IMR-90 (cell line): ENCODE measurements around the gene HTT. TPM values are rescaled to one million over a fixed set of nuclear protein-coding genes. Genes with fewer than 3 reads are reported as not detected.

Source experiments
- ATAC-seq: fragments of 200-7000 bp; cut with Tn5 transposase; 2 replicates; pipeline ENCODE4 v1.9.1; 2020; ENCODE audit warnings: low read depth, mild to moderate bottlenecking, moderate library complexity
- BruUV-seq: library from RNA; stranded (reverse); fragments of 400-500 nt; replicated peaks from 2 replicates; lab custom pipeline; 2021; lab: Mats Ljungman, UMichigan
- CTCF ChIA-PET: fragments of 300-600 bp; formaldehyde crosslinking; extraction: SDS; loops from one replicate; lab custom pipeline; 2021; ENCODE audit warnings: antibody characterized with exemption; lab: Yijun Ruan, JAX
- POLR2A ChIA-PET: fragments of 300-600 bp; sonication (Branson Sonifier 250); formaldehyde crosslinking; loops from one replicate; lab custom pipeline; 2022; ENCODE audit warnings: antibody characterized with exemption; ENCODE audit not compliant: unreplicated experiment; lab: Charles Lee
- DNase-seq: peaks from one replicate; pipeline ENCODE4 v3.0.0; 2013
- H2AFZ ChIP-seq: replicated peaks from 2 replicates; pipeline ENCODE3; 2013; ENCODE audit warnings: low read length, mild to moderate bottlenecking; ENCODE audit not compliant: poor library complexity
- H2AK5ac ChIP-seq: 2 replicates; pipeline ENCODE4 v1.6.1; 2013; ENCODE audit warnings: low read depth, low read length, inconsistent platforms
- H2AK9ac ChIP-seq: replicated peaks from 2 replicates; pipeline ENCODE3; 2013; ENCODE audit warnings: mild to moderate bottlenecking, low read depth, low read length, moderate library complexity; ENCODE audit not compliant: poor library complexity
- H2BK120ac ChIP-seq: 2 replicates; pipeline ENCODE4 v1.6.1; 2013; ENCODE audit warnings: low read depth, low read length, inconsistent platforms
- H2BK15ac ChIP-seq: 3 replicates; pipeline ENCODE4 v1.6.1; 2013; ENCODE audit warnings: low read depth, low read length, inconsistent platforms
- H2BK20ac ChIP-seq: 2 replicates; pipeline ENCODE4 v1.6.1; 2013; ENCODE audit warnings: low read depth, mild to moderate bottlenecking, inconsistent platforms, low read length, moderate library complexity
- H2BK5ac ChIP-seq: 2 replicates; pipeline ENCODE4 v1.6.1; 2013; ENCODE audit warnings: mild to moderate bottlenecking, low read depth, low read length, inconsistent platforms; ENCODE audit not compliant: poor library complexity, severe bottlenecking
- H3K14ac ChIP-seq: replicated peaks from 2 replicates; pipeline ENCODE4 v1.6.1; 2013; ENCODE audit warnings: low read depth, low read length, inconsistent platforms
- H3K18ac ChIP-seq: 2 replicates; pipeline ENCODE4 v1.6.1; 2013; ENCODE audit warnings: low read depth, low read length, control low read depth
- H3K23ac ChIP-seq: 2 replicates; pipeline ENCODE4 v1.6.1; 2013; ENCODE audit warnings: low read depth, low read length, inconsistent platforms
- H3K27ac ChIP-seq: 2 replicates; pipeline ENCODE4 v1.5.1; 2013; ENCODE audit warnings: mild to moderate bottlenecking, control low read depth, low read length; ENCODE audit not compliant: insufficient read depth
- H3K27me3 ChIP-seq: 2 replicates; pipeline ENCODE4 v1.6.1; 2013; ENCODE audit warnings: low read length; ENCODE audit not compliant: control insufficient read depth, insufficient read depth
- H3K36me3 ChIP-seq: 2 replicates; pipeline ENCODE4 v1.6.1; 2013; ENCODE audit warnings: low read length, mixed read lengths; ENCODE audit not compliant: control insufficient read depth, insufficient read depth
- H3K4ac ChIP-seq: 2 replicates; pipeline ENCODE4 v1.6.1; 2013; ENCODE audit warnings: low read depth, low read length, inconsistent platforms
- H3K4me1 ChIP-seq: 2 replicates; pipeline ENCODE4 v1.6.1; 2013; ENCODE audit warnings: low read length, mixed read lengths; ENCODE audit not compliant: control insufficient read depth, insufficient read depth
- H3K4me2 ChIP-seq: 2 replicates; pipeline ENCODE4 v1.6.1; 2013; ENCODE audit warnings: low read depth, mild to moderate bottlenecking, control low read depth, low read length, moderate library complexity
- H3K4me3 ChIP-seq: 2 replicates; pipeline ENCODE4 v1.5.1; 2013; ENCODE audit warnings: low read depth, mild to moderate bottlenecking, control low read depth, low read length, moderate library complexity; ENCODE audit not compliant: insufficient read depth
- H3K56ac ChIP-seq: 2 replicates; pipeline ENCODE4 v1.6.1; 2013; ENCODE audit warnings: low read length, inconsistent platforms; ENCODE audit not compliant: insufficient read depth; ENCODE audit errors: extremely low read depth
- H3K79me1 ChIP-seq, 2 experiments: 2 replicates each; pipeline ENCODE4 v1.6.1; 2013; ENCODE audit warnings: low read length in 2 of 2, inconsistent platforms in 1 of 2, low read depth in 1 of 2
- H3K9ac ChIP-seq: 2 replicates; pipeline ENCODE4 v1.6.1; 2013; ENCODE audit warnings: low read depth, low read length, control low read depth
- H3K9me1 ChIP-seq: 2 replicates; pipeline ENCODE4 v1.6.1; 2013; ENCODE audit warnings: low read length, inconsistent platforms; ENCODE audit not compliant: insufficient read depth
- H3K9me3 ChIP-seq: 2 replicates; pipeline ENCODE4 v1.6.1; 2013; ENCODE audit warnings: low read length; ENCODE audit not compliant: control insufficient read depth, insufficient read depth
- H4K20me1 ChIP-seq: 2 replicates; pipeline ENCODE4 v1.6.1; 2013; ENCODE audit warnings: low read length, inconsistent platforms; ENCODE audit not compliant: insufficient read depth
- H4K5ac ChIP-seq: 2 replicates; pipeline ENCODE4 v1.6.1; 2013; ENCODE audit warnings: mild to moderate bottlenecking, low read depth, low read length, control low read depth
- H4K8ac ChIP-seq, 2 experiments: 2 replicates each; pipeline ENCODE4 v1.6.1; 2013; ENCODE audit warnings: low read depth in 2 of 2, low read length in 2 of 2, control low read depth in 1 of 2, inconsistent platforms in 1 of 2
- H4K91ac ChIP-seq: 2 replicates; pipeline ENCODE4 v1.6.1; 2013; ENCODE audit warnings: low read depth, low read length, inconsistent platforms; ENCODE audit not compliant: insufficient read depth
- BHLHE40 ChIP-seq: fragments of 150-350 bp; IDR thresholded peaks from 2 replicates; pipeline ENCODE4 v1.6.1; 2016; ENCODE audit warnings: mild to moderate bottlenecking, low read depth, low read length
- CEBPB ChIP-seq: IDR thresholded peaks from 2 replicates; pipeline ENCODE4 v1.6.1; 2012; ENCODE audit warnings: low read depth, low read length, improper control_type of control experiment
- CHD1 ChIP-seq: IDR thresholded peaks from 2 replicates; pipeline ENCODE4 v1.6.1; 2012; ENCODE audit warnings: low read depth, low read length, improper control_type of control experiment
- FOS ChIP-seq: fragments of 150-350 bp; IDR thresholded peaks from 2 replicates; pipeline ENCODE4 v1.6.1; 2016; ENCODE audit warnings: low read depth, low read length
- MAFK ChIP-seq: IDR thresholded peaks from 2 replicates; pipeline ENCODE4 v1.6.1; 2012; ENCODE audit warnings: low read depth, low read length, improper control_type of control experiment
- MAZ ChIP-seq: IDR thresholded peaks from 2 replicates; pipeline ENCODE4 v1.6.1; 2012; ENCODE audit warnings: low read depth, mild to moderate bottlenecking, low read length, improper control_type of control experiment, moderate library complexity, borderline replicate concordance
- MXI1 ChIP-seq: IDR thresholded peaks from 2 replicates; pipeline ENCODE4 v1.6.1; 2012; ENCODE audit warnings: low read depth, mild to moderate bottlenecking, low read length, moderate library complexity, borderline replicate concordance
- NFE2L2 ChIP-seq: fragments of 150-350 bp; IDR thresholded peaks from 2 replicates; pipeline ENCODE4 v1.6.1; 2016; ENCODE audit warnings: low read depth, mild to moderate bottlenecking, low read length
- POLR2A ChIP-seq: IDR thresholded peaks from 2 replicates; pipeline ENCODE4 v1.6.1; 2012; ENCODE audit warnings: mild to moderate bottlenecking, low read depth, low read length
- RAD21 ChIP-seq: IDR thresholded peaks from 2 replicates; pipeline ENCODE4 v1.6.1; 2012; ENCODE audit warnings: low read length, improper control_type of control experiment
- RCOR1 ChIP-seq: IDR thresholded peaks from 2 replicates; pipeline ENCODE4 v1.6.1; 2012; ENCODE audit warnings: mild to moderate bottlenecking, low read length, improper control_type of control experiment; ENCODE audit not compliant: insufficient replicate concordance
- RFX5 ChIP-seq: IDR thresholded peaks from 2 replicates; pipeline ENCODE4 v1.8.0; 2012; ENCODE audit warnings: low read depth, mild to moderate bottlenecking, low read length, moderate library complexity
- SMC3 ChIP-seq: fragments of 150-350 bp; IDR thresholded peaks from 2 replicates; pipeline ENCODE4 v1.6.1; 2016; ENCODE audit warnings: low read depth, mild to moderate bottlenecking, antibody characterized with exemption, low read length, moderate library complexity
- WGBS, 2 experiments: methylation state at CpG; one replicate each; pipeline versions ENCODE4 v1.1.5 to v1.1.7; 2013; ENCODE audit warnings: missing lambda C conversion rate in 2 of 2; ENCODE audit not compliant: insufficient read length in 1 of 2; ENCODE audit errors: extremely low coverage in 2 of 2; 5-methylcytosine and 5-hydroxymethylcytosine counted together
- dilution Hi-C: fragments of 300-500 bp; cut with HindIII; formaldehyde crosslinking; loops from one replicate; pipeline ENCODE4 v1.14.3; 2018; ENCODE audit warnings: low sequenced_read_pairs; ENCODE audit not compliant: unreplicated experiment
- in situ Hi-C: fragments of 300-500 bp; cut with MboI; formaldehyde crosslinking; loops from 3 replicates; pipeline ENCODE4 v1.14.3; 2019; ENCODE audit warnings: low sequenced_read_pairs, inconsistent platforms, mixed read lengths
- intact Hi-C: fragments of 100-400 bp; cut with micrococcal nuclease; formaldehyde crosslinking; loops from 2 replicates; pipeline ENCODE4 v1.10.0; 2022
- polyA plus RNA-seq, 3 experiments: library from polyadenylated mRNA; depleted of rRNA; stranded (reverse); fragments of >200 nt; gene quantifications; 2 replicates each; pipeline ENCODE4 v1.2.3, GENCODE V29; 2012; ENCODE audit warnings: low replicate concordance in 1 of 3
- total RNA-seq: library from RNA; depleted of rRNA; stranded (reverse); fragments of >200 nt; gene quantifications from 2 replicates; pipeline ENCODE4 v1.2.3, GENCODE V29; 2012
- TF ChIP-seq, protein P1 (sequence below): fragments of 150-350 bp; IDR thresholded peaks from 2 replicates; pipeline ENCODE4 v1.6.1; 2017; ENCODE audit warnings: mild to moderate bottlenecking, antibody characterized with exemption, low read length, low read depth
- TF ChIP-seq, protein P2 (sequence below): fragments of 150-350 bp; IDR thresholded peaks from 2 replicates; pipeline ENCODE4 v1.6.1; 2016; ENCODE audit warnings: low read depth, mild to moderate bottlenecking, low read length, moderate library complexity, borderline replicate concordance
- TF ChIP-seq, protein P3 (sequence below): conservative IDR thresholded peaks from 2 replicates; pipeline ENCODE4 v1.5.1; 2012; ENCODE audit warnings: mild to moderate bottlenecking, low read depth, low read length, improper control_type of control experiment

The HTT gene
- total and polyA plus RNA-seq, 2 of the 4 experiments (the other 2 are of a cell fraction) = 11.6 to 14.3 TPM

DNA sequence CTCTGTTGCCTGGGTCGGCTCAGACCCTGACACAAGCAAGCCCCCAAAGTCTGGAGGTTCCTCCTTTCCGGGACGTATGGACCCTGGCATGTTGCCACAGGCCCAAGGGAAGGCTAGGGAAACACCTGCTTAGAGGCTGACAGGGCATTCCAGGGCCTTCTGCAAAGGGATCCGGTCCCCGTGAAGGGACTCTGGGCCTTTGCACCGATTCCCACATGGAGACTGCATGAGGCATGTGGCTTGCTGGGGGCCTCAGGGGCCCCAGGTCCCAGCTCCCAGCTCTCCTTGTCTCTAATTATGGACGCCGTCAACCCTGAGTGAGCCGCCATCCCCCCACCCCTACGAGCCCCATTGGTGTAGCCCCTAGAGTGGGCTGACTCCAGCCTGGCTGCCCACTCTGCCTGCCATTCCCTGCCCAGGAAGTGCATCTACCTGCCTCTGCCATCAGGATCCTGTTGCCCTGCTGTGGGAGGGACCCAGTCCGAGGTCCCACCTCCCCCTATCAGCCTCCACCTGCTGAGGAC, 214.2 kb downstream of the HTT start:
- in situ Hi-C loops = no loop called here

More for the DNA sequence above, 214.2 kb downstream of the HTT start:
- no peak overlapping the region for H3K18ac ChIP-seq
- H3K36me3 ChIP-seq = no peaks in the 10 kb centered on the region
- no peak overlapping the region for H3K14ac ChIP-seq
- no peak overlapping the region for H2AK5ac ChIP-seq
- dilution Hi-C loops (no loop called here), intact Hi-C loops (no loop called here)
- DNase-seq = no peak
- ChIA-PET POLR2A (no interaction called here), CTCF (no interaction called here)
- 87% methylated on average over 3 of the region's 11 CpGs; no CpG with 5 or more reads in 1 of the 2 experiments for WGBS, 2 experiments
- TF ChIP-seq MXI1 = no peak
- TF ChIP-seq, protein P1, sequence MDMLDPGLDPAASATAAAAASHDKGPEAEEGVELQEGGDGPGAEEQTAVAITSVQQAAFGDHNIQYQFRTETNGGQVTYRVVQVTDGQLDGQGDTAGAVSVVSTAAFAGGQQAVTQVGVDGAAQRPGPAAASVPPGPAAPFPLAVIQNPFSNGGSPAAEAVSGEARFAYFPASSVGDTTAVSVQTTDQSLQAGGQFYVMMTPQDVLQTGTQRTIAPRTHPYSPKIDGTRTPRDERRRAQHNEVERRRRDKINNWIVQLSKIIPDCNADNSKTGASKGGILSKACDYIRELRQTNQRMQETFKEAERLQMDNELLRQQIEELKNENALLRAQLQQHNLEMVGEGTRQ = no peak
- TF ChIP-seq POLR2A = no peak
- TF ChIP-seq RAD21 = no peak
- no peak for TF ChIP-seq CEBPB
- no peak for TF ChIP-seq MAZ
- TF ChIP-seq SMC3 = no peak
- no peak for TF ChIP-seq MAFK
- no peak for TF ChIP-seq RCOR1
- TF ChIP-seq, protein P2, sequence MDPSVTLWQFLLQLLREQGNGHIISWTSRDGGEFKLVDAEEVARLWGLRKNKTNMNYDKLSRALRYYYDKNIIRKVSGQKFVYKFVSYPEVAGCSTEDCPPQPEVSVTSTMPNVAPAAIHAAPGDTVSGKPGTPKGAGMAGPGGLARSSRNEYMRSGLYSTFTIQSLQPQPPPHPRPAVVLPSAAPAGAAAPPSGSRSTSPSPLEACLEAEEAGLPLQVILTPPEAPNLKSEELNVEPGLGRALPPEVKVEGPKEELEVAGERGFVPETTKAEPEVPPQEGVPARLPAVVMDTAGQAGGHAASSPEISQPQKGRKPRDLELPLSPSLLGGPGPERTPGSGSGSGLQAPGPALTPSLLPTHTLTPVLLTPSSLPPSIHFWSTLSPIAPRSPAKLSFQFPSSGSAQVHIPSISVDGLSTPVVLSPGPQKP = no peak
- TF ChIP-seq, protein P3, sequence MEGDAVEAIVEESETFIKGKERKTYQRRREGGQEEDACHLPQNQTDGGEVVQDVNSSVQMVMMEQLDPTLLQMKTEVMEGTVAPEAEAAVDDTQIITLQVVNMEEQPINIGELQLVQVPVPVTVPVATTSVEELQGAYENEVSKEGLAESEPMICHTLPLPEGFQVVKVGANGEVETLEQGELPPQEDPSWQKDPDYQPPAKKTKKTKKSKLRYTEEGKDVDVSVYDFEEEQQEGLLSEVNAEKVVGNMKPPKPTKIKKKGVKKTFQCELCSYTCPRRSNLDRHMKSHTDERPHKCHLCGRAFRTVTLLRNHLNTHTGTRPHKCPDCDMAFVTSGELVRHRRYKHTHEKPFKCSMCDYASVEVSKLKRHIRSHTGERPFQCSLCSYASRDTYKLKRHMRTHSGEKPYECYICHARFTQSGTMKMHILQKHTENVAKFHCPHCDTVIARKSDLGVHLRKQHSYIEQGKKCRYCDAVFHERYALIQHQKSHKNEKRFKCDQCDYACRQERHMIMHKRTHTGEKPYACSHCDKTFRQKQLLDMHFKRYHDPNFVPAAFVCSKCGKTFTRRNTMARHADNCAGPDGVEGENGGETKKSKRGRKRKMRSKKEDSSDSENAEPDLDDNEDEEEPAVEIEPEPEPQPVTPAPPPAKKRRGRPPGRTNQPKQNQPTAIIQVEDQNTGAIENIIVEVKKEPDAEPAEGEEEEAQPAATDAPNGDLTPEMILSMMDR = no peak
- no peak for TF ChIP-seq CHD1
- no peak for TF ChIP-seq NFE2L2
- TF ChIP-seq BHLHE40 = no peak
- TF ChIP-seq FOS = no peak
- TF ChIP-seq RFX5 = no peak
- H2BK120ac ChIP-seq = no peak overlapping the region
- H3K9me3 ChIP-seq = no peaks in the 10 kb centered on the region
- H3K4me3 ChIP-seq = no peak overlapping the region
- H3K9ac ChIP-seq = no peak overlapping the region
- H4K5ac ChIP-seq = no peak overlapping the region
- peaks cover 5% of the 10 kb centered on the region; the same call in 1 of the 2 replicates for H3K4me1 ChIP-seq
- no peak overlapping the region for H2BK15ac ChIP-seq
- H2BK20ac ChIP-seq = no peak overlapping the region
- H3K79me1 ChIP-seq = peaks cover 0 to 9% of the 10 kb centered on the region in 2 experiments; a peak in 3 of 4 replicates
- H4K91ac ChIP-seq = no peak overlapping the region
- peaks cover 9% of the 10 kb centered on the region; the same call in 1 of the 2 replicates for H3K27me3 ChIP-seq
- H3K27ac ChIP-seq = no peak overlapping the region
- no peak overlapping the region for H3K4me2 ChIP-seq
- H3K23ac ChIP-seq = no peak overlapping the region
- ATAC-seq = no peak
- peak overlapping the region; percentile 28 for H2AK9ac ChIP-seq
- H3K4ac ChIP-seq = no peak overlapping the region
- H2AFZ ChIP-seq = no peak overlapping the region
- H3K56ac ChIP-seq = no peak overlapping the region
- peaks cover 3% of the 10 kb centered on the region; the same call in 1 of the 2 replicates for H3K9me1 ChIP-seq
- 0 out of 2 replicates have a peak, but pooled peaks cover 4% of the 10 kb centered on the region for H4K20me1 ChIP-seq
- H4K8ac ChIP-seq = no peak overlapping the region
- no peak overlapping the region for H2BK5ac ChIP-seq
- no TSS peak for BruUV-seq
